HG03460 (cell line): ENCODE results near the gene SERAC1.
A peak's percentile ranks its signal among the peaks of the same experiment; 100 is the strongest.
"Not testable (repeated sequence)": the region's sequence is repeated elsewhere in the genome, so short reads cannot be mapped to it uniquely, and the experiment has no call there.

Experiments used
- ATAC-seq: cut with Tn5 transposase; IDR thresholded peaks from one replicate; pipeline ENCODE4 v1.9.1; 2021; ENCODE audit not compliant: unreplicated experiment

SERAC1 gene

DNA sequence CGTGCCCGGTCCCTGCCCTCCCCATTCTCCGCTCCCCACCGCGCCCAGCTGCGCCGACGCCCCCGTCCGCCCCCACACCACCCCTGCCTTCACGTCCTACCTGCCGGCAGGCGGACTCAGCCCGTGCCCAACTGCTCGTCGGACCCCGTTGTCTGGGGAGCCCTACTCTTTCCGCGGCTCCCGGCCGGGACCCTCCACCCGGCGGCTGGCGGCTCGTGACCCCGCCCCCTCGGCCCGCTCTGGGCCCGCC lies at the start of gene SERAC1:
Gene SERAC1 (minus strand): TSS at position 223 of the 250 bp plus-strand sequence. CDS start 9,899 bp downstream, outside the sequence.
- ATAC-seq, result no peak

DNA sequence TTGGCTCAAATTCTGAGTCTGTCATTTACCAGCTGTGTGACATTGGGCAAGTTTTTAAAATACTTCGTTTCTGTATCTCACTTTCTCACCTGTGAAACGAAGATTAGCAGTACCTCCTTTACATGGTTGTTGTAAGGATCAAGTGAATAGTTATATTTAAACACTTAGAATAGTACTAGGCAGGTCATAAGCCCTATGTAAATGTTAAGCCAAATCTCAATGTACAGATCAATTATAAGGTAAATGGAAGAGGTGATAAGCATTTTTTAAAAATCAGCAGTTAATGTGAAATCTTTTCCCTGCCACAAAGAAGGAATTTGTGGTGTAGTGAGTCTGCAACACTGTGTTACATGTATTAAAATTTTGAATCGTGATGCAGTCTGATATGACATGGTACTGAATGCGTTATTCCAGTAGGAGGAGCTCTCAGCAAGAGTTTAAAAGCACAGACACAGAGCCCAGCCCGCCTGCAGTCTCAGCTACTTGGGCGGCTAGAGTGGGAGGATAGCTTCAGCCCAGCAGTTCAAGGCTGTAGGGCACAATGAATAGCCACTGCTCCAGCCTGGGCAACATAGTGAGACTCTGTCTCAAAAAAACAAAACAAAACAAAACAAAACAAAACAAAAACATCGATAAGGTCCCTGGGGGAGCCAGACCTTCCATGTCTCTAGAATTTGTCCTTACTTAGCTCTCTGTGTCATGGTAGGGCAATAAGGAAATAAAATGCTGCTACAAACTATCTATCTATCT lies 46.0 kb upstream of the SERAC1 start:
- ATAC-seq, result peak; percentile 92

DNA sequence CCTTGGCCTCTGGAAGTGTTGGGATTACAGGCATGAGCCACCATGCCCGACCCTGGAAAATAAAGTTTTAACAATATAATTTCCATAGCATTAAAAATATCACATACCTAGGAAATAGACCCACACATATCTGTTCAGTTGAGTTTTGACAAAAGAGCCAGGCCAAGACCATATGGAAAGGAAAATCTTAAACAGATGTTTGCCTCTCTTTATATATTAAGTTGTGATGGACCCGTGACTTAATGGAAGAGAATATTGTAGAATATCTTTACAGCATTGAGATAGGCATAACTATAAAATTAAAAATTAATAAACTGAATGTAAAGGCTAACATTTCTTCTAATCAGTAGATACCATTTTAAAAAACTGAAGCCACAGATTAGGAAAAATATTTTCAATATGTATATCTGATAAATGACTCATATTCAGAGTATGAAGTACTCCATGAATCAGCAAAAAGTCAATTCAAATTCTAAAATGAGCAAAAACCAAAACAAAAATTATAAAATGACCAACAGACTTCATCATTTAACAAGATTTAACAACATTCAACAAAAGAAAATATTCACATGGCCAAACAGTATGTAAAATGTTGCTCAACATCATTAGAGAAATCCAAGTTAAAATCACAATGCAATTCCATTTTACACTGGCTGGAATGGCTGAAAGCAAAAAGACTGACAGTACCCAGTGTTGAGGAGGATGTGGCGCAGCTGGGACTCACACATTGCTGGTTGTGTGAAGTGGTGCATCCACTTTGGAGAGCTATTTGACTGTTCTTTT lies 43.4 kb upstream of the SERAC1 start:
- ATAC-seq, result no peak

DNA sequence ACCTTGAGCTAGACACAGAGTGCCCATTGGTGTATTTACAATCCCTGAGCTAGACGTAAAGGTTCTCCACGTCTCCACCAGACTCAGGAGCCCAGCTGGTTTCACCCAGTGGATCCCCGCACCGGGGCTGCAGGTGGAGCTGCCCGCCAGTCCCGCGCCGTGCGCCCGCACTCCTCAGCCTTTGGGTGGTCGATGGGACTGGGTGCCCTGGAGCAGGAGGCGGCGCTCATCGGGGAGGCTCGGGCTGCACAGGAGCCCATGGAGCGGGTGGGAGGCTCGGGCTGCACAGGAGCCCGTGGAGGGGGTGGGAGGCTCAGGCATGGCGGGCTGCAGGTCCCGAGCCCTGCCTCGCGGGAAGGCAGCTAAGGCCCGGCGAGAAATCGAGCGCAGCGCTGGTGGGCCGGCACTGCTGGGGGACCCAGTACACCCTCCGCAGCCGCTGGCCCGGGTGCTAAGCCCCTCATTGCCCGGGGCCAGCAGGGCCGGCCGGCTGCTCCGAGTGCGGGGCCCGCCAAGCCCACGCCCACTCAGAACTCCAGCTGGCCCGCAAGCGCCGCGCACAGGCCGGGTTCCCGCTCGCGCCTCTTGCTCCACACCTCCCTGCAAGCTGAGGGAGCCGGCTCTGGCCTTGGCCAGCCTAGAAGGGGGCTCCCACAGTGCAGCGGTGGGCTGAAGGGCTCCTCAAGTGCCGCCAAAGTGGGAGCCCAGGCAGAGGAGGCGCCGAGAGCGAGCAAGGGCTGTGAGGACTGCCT lies 41.7 kb upstream of the SERAC1 start:
- ATAC-seq, result not testable (repeated sequence)

DNA sequence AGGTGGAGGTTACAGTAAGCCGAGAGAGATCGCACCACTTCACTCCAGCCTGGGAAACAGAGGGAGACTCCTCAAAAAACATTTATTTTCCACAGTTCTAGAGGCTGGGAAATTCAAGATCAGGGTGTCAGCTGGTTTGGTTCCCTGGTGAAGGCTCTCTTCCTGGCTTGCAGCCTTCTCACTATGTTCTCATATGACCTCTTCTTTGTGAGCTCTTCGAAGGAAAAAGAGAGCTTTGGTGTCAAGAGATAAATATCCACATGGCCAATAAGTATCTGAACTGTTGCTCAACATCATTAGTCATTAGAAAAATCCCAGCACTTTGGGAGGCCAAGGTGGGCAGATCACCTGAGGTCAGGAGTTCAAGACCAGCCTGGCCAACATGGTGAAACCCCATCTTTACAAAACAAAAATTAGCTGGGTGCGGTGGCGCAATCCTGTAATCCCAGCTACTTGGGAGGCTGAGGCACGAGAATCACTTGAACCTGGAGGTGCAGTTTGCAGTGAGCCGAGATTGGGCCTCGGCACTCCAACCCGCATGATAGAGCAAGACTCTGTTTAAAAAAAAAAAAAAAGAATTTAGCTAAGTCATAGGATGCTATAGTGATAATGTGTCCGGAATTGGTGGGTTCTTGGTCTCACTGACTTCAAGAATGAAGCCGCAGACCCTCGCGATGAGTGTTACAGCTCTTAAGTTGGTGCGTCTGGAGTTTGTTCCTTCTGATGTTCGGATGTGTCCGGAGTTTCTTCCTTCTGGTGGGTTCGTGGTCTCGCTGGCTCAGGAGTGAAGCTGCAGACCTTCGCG lies 40.4 kb upstream of the SERAC1 start:
- ATAC-seq, result not testable (repeated sequence)

DNA sequence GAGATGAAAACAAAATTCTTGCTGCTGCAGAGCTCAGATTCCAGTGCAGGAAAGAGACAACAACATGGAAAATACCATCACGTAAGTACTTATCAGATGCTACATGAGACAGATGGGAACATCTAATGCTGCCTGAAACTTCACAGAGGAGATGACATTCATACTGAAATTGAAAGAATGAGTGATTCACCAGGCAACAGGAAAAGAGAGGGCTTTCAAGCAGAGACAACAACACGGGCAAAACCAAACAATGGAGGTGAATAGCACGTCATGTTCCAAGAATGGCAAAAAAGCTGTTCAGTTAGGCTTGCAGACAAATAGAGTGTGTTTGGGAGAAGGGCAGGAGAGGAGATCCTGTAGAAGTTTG lies 39.3 kb upstream of the SERAC1 start:
- peak; percentile 90 for ATAC-seq

DNA sequence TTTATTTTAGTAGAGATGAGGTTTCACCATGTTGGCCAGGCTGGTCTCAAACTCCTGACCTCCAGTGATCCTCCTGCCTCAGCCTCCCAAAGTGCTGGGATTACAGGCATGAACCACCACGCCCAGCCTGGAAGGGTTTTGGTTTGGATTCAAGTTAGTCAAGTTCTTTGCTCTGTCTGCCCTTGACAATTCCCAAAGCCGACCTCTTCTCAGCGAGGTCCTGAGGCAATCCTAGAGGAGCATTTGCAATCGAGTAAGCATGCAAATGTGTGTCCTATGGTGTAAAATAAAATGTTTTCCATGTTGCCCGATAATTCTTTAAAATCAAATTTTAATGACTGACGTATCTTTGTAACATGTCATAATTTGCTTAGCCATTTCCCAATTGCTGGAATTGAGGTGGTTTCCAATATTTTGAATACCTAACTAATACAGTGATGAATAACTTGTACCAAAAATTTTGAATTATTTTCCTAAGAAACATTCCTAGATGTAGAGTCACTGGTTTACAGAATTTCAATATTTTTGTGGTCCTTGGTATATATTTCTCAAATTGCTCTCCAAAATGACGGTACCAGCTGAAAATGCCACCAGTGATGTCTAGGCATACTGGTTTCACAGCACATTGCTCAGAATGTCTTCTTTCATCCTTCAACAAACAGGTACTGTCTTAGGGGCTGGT lies 38.8 kb upstream of the SERAC1 start:
- ATAC-seq, result no peak

DNA sequence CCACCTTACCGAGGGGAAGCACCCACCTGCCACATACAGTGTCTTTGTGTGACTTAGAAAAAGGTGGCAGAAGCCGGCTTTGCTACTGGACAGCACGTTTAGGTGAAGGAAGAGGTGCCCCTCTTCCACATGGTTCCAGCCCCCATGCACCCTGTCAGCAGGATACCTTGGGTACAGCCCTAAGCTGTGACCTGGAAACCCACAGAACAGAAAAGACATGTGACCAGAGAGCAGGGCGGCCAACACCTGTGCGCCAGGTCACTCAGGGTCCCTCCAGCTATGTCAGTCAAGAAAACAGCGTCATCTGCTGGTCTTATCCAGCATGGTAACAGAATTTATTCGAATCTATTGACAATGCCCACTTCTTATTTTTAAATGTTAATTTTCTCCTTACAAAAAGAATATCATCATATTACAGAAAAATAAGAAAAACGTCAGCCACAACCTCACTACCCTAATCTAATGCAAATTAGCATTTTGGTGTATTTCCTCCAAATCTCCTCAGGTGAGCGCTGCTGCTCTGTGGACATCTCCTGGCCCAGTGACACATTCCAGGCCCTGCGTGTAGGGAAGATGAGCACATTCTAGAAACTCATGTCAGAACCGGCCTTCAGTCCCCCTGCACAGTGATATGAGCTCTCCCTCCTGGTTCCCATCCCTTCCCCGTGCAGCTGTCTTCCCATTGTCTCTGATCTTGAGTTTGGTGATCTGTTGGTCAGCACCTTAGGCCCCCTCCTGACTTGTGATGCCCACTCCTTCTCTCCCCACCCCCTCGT lies 37.3 kb upstream of the SERAC1 start:
- ATAC-seq, result no peak

DNA sequence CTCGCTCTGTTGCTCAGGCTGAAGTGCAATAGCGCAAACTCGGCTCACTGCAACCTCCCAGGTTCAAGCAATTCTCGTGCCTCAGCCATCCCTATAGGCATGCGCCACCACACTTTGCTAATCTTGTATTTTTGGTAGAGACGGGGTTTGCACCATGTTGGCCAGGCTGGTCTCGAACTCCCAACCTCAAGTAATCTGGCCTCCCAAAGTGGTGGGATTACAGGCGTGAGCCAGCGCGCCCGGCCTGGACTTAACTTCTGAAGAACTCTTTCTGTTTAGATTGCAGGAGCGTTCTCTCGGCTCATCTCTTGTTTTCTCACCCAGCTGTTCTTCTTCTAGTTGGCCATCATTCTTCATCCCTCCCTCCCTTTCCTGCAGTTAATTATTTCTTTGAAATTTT lies 30.4 kb upstream of the SERAC1 start:
- no peak for ATAC-seq

DNA sequence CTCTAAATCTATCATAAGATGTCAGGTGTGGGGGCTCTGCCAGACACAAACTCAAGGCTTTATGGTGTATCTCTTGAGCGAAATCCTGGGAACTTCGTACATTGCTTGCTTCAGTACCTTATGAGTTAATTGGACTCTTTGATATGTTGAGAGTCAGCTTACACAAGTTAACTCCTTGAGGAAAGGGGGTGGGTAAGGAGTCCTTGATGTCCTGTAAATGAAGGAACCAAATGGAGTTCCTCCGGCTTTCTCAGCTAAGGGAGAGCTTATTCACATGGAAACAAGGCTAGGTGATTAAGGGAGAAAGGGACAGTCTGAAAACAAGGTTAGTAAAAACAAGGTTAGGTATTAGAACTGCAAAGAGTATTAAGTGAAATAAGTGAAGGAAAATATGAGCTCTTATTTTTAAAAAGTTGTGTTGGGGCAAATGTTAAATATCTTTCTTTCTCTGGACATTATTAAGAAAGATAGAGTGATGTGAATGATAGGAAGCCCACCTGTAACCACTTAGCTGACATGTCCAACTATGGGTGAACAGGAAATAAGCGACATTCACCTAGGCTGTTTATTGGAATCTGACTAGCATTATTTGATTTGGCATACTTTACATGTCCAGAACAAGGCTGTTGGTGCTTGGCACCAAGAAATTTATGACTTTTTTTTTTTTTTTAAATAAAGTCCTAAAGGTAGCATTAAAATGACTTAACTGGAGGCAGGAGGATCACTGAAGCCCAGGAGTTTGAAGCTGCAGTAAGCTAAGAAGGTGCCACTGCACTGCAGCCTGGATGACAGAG lies 26.6 kb upstream of the SERAC1 start:
- no peak for ATAC-seq

DNA sequence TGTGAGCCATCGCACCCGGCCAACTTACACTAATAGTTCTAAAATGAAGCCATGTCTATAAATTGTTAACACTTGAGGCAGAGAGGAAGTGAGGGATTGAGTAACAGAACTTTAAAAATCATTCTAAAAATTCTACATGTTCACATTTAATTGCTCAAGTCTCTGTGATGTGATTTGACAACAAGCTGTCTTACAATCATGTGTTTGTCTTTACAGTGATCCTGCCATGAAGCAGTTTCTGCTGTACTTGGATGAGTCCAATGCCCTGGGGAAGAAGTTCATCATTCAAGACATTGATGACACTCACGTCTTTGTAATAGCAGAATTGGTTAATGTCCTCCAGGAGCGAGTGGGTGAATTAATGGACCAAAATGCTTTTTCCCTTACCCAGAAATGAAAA lies 23.7 kb upstream of the SERAC1 start:
- ATAC-seq, result no peak

DNA sequence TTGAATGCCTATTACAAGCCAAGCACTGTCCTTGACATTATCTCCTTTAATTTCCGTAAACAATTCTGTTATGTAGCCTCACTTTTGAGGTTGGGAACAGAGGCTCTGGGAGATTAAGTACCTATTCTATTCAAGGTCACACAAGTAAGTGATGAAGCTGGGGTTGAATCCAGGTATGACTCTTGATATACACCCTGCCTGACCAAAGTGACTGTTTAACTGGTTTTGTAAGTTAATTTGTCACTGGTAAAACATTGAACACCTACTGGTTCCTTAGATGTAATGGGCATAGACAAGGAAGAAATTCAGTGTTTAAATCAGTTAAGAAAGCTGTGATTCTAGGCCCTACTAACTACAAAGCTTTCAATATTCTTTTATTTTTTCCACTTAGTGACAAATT lies 23.0 kb upstream of the SERAC1 start:
- no peak for ATAC-seq

DNA sequence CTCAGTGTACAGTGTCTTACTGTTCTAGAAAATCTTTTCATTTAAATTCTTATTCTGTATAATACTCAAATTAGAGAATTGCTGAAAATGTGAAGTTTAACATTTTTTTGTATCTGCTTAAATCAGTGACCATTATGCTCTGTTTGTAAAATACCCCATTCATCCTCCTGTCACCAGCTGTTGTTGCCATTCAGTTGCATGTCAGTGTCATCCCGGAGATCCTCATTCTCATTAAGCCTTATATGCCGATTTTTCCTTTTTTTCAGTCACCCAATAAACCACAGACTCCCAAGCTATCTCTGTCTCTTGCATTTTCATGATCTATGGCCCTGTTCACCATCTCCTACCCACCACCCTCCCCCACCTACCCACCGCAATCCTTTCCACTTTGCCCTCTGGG lies 20.5 kb upstream of the SERAC1 start:
- ATAC-seq, result no peak

DNA sequence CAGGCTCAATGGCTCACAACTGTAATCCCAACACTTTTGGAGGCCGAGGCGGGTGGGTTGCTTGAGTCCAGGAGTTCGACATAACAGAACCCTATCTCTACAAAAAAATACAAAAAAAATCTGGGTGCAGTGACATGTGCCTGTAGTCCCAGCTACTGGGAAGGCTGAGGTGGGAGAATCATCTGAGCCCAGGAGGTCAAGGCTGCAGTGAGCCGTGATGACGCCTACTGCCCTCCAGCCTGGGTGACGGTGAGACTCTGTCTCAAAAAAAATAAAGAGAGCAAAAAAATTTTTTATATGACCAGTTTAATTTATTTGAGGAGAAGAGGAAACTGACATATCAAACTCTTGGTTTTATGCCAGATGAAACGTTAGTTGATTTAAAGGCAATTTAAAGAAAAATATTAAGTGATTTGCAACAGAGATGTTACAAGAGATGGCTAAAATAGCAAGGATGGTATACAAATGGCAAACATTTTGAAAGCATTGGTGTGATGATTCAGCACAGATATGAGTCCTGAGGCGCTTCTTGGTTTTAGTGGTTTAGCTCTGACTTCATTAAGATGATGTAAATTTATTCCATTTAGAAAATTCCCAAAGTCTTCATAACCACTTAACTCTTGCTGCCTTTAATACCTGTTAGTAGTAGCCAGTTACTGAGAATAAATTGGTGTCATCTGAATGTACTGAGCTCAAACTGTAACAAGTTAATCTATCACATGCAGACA lies 17.8 kb upstream of the SERAC1 start:
- no peak for ATAC-seq

DNA sequence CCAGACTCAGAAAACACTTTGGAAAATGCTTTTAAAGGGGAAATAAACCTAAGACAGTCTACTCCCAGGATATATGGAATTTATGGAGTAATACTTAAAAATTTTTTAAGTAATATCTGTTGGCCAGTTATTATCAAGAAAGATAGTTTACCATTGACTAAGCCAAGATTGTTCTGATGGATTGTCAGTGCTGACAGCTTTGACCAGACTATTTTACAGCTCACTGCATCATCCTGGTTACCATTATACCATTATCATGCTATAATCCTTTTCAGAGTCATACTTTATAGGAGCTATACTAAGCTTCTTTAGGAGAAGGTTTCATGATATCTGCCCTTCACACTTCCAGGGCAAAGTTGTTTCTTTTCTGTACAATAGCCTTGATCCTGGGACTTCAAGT lies 16.5 kb upstream of the SERAC1 start:
- no peak for ATAC-seq

DNA sequence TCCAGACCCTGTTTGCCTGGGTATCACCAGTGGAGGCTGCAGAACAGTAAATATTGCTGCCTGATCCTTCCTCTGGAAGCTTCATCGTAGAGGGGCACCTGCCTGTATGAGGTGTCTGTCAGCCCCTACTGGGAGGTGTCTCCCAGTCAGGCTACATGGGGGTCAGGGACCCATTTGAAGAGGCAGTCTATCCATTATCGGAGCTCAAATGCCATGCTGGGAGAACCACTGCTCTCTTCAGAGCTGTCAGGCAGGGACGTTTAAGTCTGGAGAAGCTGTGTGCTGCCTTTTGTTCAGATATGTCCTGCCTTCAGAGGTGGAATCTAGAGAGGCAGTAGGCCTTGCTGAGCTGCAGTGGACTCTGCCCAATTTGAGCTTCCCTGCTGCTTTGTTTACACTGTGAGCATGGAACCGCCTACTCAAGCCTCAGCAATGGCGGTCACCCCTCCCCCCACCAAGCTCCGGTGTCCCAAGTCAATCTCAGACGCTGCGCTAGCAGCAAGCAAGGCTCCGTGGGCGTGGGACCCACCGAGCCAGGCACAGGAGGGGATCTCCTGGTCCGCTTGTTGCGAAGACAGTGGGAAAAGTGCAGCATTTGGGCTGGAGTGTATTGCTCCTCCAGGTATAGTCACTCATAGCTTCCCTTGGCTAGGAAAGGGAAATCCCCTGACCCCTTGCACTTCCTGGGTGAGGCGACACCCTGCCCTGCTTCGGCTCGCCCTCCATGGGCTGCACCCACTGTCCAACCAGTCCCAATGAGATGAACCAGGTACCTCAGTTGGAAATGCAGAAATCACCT lies 15.3 kb upstream of the SERAC1 start:
- ATAC-seq, result not testable (repeated sequence)

DNA sequence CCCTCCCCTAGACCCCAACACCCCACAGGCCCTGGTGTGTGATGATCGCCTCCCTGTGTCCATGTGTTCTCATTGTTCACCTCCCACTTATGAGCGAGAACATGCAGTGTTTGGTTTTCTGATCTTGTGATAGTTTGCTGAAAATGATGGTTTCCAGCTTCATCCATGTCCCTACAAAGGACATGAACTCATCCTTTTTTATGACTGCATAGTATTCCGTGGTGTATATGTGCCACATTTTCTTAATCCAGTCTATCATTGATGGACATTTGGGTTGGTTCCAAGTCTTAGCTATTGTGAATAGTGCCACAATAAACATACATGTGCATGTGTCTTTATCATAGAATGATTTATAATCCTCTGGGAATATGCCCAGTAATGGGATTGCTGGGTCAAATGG lies 9.7 kb upstream of the SERAC1 start:
- ATAC-seq, result not testable (repeated sequence)

DNA sequence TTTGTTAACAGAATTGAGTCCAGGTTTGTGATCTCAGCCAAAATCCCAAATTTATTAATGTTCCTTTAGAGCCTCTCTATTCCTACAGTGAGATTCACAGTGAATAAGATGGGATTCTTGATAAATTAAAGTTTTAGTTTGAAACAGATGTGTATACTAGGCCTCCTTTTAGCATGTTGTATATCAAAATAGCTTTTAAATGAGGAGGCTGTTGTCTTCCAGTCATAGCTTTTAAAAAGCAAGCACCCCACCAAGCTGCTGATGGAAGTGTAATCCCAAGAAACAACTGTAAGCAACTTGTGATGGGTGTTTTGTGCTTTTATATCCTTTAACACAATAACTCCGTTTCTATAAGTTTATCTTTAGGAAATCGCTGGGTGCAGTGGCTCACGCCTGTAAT lies 7.0 kb upstream of the SERAC1 start:
- no peak for ATAC-seq
